Activated CD4-positive, alpha-beta T cell treated with anti-CD3 and anti-CD28 coated beads, Interleukin-2, amount 50 U/mL, for 16 hours (primary cell): ENCODE data around the gene FAM184B.

ENCODE experiments used
- DNase-seq: peaks from one replicate; pipeline ENCODE4 v3.0.0-alpha.2; 2020

FAM184B gene

GRCh38 chr4:17771284-17771908 lies 10.0 kb downstream of the FAM184B start:
- DNase-seq: no peak

- no peak for DNase-seq
These were observed 10.6 kb downstream of the FAM184B start for GRCh38 chr4:17770845-17771244.

GRCh38 chr4:17769406-17770174 lies 11.8 kb downstream of the FAM184B start:
- DNase-seq: no peak

GRCh38 chr4:17766826-17767458 lies 14.5 kb downstream of the FAM184B start:
- no peak for DNase-seq

- no peak for DNase-seq
These were observed 15.7 kb downstream of the FAM184B start for GRCh38 chr4:17765514-17766286.

GRCh38 chr4:17763931-17764330 lies 17.5 kb downstream of the FAM184B start:
- no peak for DNase-seq

- DNase-seq: no peak
These were observed 18.0 kb downstream of the FAM184B start for GRCh38 chr4:17763416-17763815.

GRCh38 chr4:17762726-17763125 lies 18.7 kb downstream of the FAM184B start:
- no peak for DNase-seq

- no peak for DNase-seq
These were observed 20.4 kb downstream of the FAM184B start for GRCh38 chr4:17761062-17761461.

- no peak for DNase-seq
These were observed 20.8 kb downstream of the FAM184B start for GRCh38 chr4:17760626-17761025.

- no peak for DNase-seq
These were observed 22.9 kb downstream of the FAM184B start for GRCh38 chr4:17758485-17758884.

- DNase-seq: no peak
These were observed 23.8 kb downstream of the FAM184B start for GRCh38 chr4:17757621-17758020.

GRCh38 chr4:17753646-17754045 lies 27.8 kb downstream of the FAM184B start:
- no peak for DNase-seq

GRCh38 chr4:17740702-17741101 lies 40.7 kb downstream of the FAM184B start:
- DNase-seq: no peak

- no peak for DNase-seq
These were observed 44.9 kb downstream of the FAM184B start for GRCh38 chr4:17736484-17736883.

GRCh38 chr4:17726911-17727310 lies 54.5 kb downstream of the FAM184B start:
- DNase-seq: no peak

- DNase-seq: no peak
These were observed 57.8 kb downstream of the FAM184B start for GRCh38 chr4:17723648-17724047.

- DNase-seq: no peak
These were observed 59.1 kb downstream of the FAM184B start for GRCh38 chr4:17722356-17722700.

- DNase-seq: no peak
These were observed 59.7 kb downstream of the FAM184B start for GRCh38 chr4:17721496-17722355.

GRCh38 chr4:17719106-17719505 lies 62.3 kb downstream of the FAM184B start:
- DNase-seq: no peak

GRCh38 chr4:17718471-17718870 lies 63.0 kb downstream of the FAM184B start:
- no peak for DNase-seq

- DNase-seq: no peak
These were observed 64.1 kb downstream of the FAM184B start for GRCh38 chr4:17717301-17717700.

GRCh38 chr4:17715511-17715910 lies 65.9 kb downstream of the FAM184B start:
- no peak for DNase-seq
